ENCODE data around the gene VAC14.

DNA sequence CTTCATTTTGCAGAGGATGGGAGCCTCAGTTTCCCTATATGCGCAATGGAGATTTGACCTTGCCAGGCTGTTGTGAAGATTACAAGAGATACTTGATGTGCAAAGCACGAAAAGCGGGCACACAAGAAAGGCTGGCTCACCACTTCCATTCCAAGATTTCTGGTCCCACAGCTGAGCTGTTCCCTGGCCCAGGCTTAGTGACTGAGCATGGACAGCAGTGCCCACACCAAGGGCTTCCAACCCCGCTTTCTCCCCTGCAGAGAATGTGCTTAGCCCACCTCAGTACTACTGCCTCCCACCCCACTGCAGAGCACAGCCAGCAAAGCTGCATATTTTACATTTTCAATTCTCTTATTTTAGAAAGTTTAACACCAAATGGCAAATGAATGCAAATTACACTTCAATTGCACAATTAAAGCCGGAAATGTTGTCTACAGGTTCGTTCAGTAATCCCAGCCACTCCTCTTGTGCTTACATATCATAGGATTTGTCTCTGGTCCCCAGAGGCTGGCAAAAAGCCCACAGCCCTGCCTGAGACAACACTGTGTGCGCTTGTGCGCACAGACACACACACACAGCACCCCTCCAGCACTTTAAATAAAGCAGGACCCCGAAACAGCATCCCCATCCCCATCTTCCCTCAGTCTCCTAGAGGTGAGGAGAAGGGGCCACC, 51.8 kb downstream of the VAC14 start:
- TF ChIP-seq, protein P1, sequence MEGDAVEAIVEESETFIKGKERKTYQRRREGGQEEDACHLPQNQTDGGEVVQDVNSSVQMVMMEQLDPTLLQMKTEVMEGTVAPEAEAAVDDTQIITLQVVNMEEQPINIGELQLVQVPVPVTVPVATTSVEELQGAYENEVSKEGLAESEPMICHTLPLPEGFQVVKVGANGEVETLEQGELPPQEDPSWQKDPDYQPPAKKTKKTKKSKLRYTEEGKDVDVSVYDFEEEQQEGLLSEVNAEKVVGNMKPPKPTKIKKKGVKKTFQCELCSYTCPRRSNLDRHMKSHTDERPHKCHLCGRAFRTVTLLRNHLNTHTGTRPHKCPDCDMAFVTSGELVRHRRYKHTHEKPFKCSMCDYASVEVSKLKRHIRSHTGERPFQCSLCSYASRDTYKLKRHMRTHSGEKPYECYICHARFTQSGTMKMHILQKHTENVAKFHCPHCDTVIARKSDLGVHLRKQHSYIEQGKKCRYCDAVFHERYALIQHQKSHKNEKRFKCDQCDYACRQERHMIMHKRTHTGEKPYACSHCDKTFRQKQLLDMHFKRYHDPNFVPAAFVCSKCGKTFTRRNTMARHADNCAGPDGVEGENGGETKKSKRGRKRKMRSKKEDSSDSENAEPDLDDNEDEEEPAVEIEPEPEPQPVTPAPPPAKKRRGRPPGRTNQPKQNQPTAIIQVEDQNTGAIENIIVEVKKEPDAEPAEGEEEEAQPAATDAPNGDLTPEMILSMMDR (IDR thresholded peaks at IDR 0.05), result no peak
- TF ChIP-seq POLR2A (IDR thresholded peaks at IDR 0.05), result no peak
